GM19238 (cell line): ENCODE measurements around the gene SLC19A1.

Experiments used
- DNase-seq: peaks from one replicate; pipeline ENCODE4 v3.0.0; 2011; ENCODE audit warnings: low spot score; ENCODE audit not compliant: insufficient read length

SLC19A1 gene

DNA sequence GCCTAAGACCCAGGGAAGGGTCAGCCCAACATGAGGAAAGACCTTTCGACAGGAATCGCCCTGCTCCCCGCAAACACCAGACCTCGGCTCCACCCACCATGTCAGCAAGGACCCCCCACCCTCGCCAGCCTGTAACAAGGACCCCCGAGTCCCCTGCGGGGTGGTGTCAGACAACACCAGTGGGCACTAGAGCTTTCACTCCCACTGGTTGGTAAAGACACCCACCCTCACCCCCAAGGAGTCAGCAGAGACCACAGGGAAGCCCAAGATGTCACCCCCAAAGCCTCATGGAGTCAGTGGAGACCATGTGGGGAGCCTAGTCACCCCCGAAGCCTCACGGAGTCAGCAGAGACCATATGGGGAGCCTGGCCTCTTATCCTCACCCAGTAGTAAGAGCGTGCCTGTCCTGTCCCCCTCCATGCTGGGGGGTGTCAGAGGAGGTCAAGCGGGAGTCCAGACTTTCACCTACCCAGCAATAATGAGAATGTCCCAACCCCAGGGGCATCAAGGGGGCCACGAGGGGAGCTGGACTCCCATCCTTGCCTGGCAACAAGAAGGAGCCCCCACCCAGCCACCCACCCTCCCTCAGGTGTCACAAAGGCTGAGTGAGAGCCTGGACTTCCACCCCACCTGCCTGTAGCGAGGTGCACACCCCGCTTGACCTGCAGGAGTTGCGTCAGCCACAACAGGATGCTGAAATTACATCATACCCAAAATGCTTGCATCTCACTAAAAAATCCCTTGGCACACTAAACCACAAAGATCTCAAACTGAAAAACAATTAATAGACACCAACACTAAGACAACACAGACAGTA, 24.8 kb downstream of the SLC19A1 start:
- no peak for DNase-seq

DNA sequence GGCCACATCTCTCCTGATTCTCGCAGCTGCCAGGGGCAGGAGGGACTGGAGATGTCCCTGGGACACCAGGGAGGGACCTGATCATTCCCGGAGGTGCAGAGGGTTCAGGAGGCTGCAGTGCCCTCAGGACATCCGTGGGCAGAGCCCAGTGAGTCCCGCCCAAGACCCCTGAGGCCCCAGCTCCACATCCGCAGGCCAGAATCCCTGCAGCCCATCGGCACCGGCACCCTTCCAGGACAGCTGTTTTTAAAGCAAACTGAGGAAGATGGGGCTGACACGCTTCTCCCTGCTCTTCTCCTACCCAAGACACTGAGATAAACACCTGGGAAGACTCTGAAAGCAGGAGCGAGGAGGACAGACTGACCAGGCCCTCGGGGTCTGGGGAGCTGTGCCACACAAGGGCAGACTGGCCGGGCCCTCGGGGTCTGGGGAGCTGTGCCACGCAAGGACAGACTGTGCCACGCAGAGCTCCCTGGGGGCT, 25.5 kb downstream of the SLC19A1 start:
- no peak for DNase-seq

GRCh38 chr21:45516071-45516670, 26.1 kb downstream of the SLC19A1 start:
- no peak for DNase-seq

DNA sequence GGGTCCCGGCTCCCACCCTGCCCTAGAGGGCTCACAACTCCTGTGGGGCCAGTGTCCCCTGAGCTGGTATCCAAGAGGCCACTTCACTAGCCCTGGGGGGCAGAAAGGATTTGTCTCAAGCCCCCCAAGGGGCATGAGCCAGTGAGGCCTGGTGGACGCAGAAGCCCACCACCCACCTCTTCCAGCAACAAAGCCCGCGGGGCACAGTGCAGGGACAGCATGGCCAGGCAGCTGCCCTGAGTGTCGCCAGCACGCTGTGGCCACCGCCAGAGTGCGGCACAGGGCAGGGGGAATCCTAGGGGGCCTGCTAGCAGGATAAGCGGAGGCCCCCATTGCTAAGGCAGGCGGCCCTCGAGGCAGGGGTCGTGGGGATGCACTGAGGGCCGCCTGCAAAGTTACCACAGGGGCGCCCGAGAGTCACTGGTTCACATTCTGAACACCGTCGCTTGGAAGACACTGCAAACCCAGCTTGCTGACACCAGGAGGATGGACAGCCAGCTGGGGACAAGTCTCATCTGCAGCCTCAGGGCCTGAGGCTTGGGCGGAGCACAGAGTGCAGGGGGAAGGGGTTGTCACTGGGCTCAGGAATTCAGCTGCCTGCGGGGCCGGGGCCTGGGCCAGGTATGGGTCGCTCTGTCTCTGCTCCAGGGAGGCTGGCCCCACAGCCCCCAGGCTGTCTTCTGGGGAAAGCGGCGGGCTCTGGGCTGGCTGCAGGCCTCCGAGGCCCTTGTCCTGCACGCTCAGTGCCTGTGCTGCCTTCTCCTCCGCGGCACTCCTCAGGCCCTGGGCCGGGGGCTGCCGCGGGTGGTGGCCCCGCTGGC, 26.8 kb downstream of the SLC19A1 start:
- DNase-seq: no peak

DNA sequence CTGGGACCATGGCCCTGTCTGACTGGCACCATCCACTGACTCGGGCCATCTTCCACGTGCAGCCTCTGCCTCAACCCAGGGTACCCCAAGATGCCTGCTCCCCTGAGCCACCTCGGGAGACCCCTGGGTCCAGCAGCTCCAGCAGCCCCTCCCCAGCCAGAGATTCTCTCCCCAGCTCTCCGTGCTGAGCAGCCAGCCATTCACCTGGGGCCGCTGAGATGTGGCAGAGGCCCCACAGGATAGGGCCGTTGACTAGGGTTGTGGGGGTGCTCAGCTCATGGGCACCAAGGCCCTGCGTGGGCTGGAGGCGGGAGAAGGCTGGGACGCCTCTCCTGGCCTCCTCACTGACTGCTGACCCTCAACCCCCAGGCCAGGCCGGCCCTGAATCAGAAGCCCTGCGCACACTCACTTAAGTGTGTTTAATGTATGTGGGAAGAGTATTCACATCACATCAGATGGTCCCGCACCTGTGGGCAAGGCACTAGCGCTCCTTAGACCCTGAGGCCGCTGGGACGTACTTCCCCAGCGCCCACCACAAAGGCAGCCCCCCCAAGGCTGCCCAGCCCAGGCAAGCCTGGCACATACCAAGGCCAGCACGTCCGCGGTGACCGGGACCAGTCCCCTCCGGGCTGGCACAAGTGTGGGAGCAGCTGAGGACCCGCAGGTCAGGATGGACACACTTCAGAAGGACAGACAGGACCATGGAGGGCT, 27.8 kb downstream of the SLC19A1 start:
- DNase-seq: no peak

DNA sequence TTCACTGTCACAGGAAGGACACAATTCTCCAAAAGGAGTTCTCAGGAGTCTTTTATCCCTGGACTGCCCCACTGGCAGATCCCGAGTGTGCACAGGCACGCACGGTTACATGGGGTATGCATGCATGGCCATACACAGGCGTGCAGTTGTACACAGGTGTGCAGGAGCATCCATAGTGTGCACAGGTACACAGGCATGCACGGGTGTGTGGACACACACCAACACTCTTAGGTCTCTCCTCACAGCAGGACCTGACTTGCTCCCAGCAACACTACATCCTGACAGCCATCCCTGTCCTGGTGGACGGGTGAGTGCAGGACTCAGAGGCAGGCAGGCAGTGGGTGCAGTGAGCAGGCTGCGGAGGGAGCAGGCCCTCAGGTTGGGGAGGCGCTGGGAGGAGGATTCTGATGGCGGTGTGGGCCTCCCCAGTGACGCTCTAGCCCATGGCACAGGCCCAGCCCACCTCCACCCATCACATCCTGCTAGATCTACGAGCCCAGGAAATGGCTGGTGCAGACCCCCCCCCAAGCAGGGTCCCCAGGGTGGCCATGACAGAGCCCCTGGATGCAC, 28.4 kb downstream of the SLC19A1 start:
- DNase-seq: no peak

DNA sequence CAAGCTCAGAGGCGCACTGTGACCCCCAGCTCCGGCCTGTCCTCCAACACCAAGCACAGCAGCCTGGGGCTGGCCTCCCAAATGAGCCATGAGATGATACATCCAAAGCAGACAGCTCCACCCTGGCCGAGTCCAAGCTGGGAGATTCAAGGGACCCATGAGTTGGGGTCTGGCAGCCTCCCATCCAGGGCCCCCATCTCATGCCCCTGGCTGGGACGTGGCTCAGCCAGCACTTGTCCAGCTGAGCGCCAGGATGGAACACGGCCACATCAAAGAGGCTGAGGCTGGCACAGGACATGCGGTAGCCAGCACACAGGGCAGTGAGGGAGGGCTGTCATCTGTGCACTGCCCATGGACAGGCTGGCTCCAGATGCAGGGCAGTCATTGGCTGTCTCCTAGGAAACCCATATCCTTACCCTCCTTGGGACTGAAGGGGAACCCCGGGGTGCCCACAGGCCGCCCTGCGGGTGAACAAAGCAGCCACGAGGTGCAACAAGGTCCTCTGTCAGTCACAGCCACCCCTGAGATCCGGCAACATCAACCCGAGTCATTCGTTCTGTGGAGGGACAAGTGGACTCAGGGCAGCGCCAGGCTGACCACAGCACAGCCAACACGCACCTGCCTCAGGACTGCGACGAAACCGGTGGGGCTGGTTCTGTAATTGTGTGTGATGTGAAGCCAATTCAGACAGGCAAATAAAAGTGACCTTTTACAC, 29.1 kb downstream of the SLC19A1 start:
- no peak for DNase-seq

DNA sequence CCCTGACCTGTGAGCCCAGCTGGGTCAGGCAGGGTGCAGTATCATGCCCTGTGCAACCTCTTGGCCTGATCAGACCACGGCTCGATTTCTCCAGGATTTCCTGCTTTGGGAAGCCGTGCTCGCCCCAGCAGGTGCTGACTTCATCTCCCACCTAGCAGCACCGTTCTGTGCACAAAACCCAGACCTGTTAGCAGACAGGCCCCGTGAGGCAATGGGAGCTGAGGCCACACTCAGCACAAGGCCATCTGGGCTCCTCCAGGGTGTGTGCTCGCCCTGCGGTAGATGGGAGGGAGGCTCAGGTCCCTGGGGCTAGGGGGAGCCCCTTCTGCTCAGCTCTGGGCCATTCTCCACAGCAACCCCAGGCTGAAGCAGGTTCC, 29.6 kb downstream of the SLC19A1 start:
- DNase-seq: no peak

DNA sequence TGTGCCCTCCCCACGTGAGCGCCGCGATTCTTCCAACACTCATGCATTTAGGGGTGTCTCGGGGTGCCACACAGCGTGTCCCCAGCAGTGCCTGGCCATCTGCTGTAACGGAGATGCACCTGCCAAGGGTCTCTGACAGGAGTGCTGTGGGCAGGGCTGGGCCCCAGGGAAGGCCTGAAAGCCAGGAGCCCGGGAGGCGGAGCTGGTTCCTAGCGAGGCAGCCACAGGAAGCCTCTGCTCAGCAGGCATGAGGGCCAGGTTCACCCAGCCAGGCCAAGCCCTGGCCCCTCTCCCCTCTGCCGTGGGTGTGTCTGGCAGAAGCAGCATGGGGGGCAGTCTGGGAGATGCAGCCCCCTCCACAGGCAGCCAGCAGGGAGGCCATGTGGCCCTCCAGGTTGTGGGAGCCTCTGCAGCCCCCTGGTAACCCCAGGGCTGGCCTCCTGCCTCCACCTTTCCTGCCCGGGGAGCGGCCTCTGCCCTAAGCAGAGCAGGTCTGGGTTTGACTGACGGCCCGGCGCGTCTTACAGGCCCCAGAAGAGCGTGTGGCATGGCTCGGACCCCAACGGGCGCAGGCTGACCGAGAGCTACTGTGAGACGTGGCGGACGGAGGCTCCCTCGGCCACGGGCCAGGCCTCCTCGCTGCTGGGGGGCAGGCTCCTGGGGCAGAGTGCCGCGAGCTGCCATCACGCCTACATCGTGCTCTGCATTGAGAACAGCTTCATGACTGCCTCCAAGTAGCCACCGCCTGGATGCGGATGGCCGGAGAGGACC, 30.4 kb downstream of the SLC19A1 start:
- no peak for DNase-seq

GRCh38 chr21:45511007-45511406, 31.2 kb downstream of the SLC19A1 start:
- DNase-seq: no peak

DNA sequence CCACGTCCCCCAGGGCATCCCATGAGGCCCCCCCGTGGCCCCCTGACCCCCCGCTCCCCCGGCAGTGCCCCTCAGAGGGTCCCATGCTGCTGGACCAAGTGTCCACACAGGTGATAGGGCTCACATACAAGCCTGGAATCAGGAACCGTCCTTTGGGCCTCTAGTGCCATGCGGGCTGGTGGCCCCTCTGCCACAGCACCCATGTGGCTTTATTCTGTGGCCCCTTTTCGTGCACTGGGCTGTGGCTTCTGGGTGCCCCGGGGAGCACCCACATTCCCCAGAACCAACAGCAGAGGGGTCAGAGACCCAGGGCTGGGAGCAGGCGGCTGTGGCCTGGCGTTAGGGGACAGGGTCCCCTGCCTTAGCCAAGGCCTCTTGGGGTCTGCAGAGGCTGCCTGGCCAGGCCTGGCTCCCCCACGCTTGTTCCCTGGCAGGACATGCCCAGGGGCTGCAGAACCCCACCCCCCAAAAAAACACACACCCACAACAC, 31.7 kb downstream of the SLC19A1 start:
- DNase-seq: no peak

DNA sequence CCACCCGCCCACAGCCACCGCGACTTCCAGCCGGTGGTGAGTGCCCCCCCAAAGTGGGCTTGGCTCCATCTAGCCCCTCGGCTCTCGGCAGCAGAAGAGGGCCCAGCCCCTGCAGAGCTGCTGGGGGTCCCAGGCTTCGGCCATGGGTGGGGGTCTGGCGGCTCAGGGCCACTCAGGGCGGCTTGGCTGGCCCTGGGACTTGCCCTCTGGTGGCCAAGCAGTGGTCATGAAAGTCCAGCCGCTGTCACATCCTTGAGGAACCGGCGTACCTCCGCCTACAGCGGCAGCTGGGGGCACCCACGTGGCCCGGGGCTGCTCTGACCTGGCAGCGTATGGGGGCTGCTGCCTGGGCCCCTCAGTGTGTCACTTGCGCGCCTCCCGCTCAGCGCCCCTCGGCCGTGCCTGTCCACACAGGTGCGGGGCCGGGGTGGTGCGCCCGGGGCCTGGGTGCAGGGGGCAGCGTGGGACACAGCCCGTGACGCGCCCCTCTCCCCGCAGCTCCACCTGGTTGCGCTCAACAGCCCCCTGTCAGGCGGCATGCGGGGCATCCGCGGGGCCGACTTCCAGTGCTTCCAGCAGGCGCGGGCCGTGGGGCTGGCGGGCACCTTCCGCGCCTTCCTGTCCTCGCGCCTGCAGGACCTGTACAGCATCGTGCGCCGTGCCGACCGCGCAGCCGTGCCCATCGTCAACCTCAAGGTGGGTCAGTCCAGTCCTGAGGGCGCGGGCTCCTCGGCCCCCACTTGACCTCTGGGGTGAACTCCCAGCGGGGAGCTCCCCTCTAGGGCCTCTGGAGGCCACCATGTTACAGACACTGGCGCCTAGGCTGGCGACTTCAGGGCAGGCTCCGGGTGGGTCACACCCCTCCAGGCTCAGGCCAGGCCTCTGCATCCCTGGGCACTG, 32.4 kb downstream of the SLC19A1 start:
- no peak for DNase-seq

DNA sequence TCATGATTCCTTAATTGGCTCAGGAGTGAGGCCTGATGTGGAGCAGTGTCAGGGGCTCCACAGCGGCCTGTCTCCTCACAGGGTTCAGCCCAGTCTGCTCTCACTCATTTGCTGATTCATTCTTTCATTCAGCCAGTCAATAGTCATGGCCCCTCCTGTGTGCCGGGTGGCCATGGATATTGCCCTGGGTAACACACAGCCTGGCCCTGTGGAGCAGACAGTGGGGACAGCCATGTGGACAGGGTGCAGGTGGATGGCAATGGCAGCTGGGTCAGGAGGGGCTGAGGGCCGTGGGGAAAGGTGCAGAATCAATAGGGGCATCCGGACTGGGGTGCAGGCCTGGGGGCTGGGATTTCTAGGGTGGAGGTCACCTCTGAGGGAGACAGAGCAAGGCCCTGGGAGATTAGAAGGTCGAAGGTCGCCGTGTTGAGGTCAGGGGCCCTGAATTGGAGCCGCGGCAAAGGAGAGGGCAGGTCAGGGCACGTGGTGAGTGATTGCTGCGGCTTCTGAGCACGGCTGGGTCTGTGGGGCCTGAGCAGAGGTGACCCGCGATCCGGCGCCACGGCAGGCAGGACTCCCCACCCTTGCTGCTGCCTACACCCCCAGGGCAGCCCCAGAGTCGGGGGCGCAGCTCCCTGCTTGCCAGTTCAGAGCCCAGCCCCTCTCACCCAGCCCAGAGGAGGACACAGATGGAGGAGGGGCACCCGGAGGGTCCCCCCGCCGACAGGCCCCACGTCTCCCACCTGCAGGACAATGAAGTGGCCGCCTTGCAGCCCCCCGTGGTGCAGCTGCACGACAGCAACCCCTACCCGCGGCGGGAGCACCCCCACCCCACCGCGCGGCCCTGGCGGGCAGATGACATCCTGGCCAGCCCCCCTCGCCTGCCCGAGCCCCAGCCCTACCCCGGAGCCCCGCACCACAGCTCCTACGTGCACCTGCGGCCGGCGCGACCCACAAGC, 33.4 kb downstream of the SLC19A1 start:
- DNase-seq: no peak

- DNase-seq: no peak
These were observed 34.2 kb downstream of the SLC19A1 start for GRCh38 chr21:45507888-45508508.

GRCh38 chr21:45507523-45507875, 34.7 kb downstream of the SLC19A1 start:
- DNase-seq: no peak

DNA sequence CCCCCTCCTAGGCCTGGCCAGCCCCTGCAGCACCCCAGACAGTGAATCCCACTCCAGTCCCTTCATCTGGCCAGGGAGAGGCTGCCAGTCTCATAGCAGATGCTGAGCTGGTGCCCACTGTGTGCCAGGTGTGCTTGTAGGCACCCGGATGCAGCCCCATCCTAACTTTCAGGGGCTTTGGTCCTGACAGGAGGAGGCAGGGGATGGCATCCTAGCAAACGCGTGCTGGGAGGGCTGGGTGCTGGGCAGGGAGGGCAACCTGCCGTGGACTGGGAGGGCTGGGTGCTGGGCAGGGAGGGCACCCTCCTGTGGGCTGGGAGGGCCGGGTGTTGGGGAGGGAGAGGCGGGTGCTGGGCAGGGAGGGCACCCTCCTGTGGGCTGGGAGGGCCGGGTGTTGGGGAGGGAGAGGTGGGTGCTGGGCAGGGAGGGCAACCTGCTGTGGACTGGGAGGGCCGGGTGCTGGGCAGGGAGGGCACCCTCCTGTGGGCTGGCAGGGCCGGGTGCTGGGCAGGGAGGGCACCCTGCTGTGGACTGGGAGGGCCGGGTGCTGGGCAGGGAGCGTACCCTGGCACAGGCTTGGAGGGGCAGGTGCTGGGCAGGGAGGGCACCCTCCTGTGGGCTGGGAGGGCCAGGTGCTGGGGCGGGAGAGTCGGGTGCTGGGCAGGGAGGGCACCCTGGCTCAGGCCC, 35.3 kb downstream of the SLC19A1 start:
- DNase-seq: no peak
